HG03097 (cell line): ENCODE results near the gene LRRC15.

Source experiments
- ATAC-seq: cut with Tn5 transposase; IDR thresholded peaks from one replicate; pipeline ENCODE4 v1.9.1; 2021; ENCODE audit not compliant: unreplicated experiment, low FRiP score

Gene LRRC15

DNA sequence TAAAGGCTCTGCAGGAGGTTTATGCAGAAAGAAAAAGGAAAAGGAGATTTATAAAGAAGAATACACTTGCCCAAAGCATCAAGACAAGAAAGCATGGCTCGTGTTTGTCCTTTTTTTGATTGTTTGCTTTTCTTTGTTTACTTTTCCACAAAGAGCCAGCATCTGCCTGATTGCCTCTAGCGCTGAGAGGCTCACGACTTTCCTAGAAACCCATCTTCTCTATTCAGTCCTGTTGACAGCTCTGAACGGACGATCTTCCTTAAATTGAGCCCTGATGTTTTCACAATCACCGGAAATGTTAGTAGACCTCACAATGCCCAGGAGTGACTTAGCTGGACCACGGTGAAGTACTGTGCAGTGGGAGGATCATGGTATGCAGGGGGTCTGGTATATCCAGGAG is 17.1 kb upstream of the LRRC15 start:
- ATAC-seq = no peak

DNA sequence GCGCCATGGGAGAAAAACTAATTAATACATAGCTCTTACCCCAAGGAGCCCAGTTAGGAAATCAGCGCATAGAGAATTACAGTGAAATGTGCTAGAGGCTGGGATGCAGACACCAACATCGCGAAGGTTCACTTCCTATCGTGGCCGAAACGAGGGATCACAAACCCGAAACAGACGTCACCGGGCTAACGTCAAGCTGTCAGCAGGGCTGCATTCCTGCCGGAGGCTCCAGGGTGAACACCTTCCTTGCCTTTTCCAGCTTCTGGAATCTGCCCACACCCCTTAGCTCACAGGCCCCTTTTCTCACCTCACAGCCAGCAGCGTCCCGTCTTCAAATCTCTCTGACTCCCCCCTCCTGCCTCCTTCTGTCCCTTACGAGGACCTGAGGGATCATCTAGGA is 16.5 kb upstream of the LRRC15 start:
- no peak for ATAC-seq

DNA sequence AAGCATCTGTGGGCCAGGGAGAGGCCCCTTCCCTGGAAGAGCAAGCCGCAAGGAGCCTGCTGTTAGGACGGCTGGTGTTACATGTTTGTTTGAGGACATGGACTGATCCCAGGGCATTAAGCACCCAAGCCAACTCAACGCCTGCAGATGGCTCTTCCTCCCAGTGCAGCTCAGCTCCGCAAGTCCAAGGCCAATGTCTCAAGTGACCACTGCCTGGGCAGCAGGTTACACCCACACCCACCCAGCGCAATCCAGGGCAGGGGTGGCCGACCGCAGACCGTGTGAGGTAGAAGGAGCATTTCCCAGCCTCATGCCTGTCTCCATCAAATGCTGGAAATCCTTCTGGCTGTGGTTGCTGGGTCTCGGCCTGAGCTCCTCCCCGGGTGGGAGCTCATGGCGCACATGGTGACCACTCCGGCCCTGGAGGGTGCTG is 15.0 kb upstream of the LRRC15 start:
- no peak for ATAC-seq

DNA sequence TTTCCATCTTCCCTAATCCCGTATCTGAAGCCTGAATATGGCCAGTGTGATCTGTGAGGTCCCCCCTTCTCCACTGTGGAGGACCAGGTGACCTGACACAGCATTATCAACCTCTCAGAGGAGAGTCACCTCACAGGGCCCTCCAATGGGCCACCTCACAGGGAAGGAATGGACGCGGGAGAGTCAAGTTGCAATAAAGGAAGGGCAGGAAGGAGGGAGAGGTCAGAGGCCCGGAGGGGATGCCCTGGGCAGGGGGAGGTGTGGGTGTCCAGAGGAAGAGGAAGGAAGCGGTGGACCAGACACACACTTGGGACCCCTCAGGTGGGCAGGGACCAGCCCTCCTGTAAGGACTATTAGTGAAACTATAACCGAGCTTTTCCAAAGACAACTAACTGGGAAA is 14.6 kb upstream of the LRRC15 start:
- no peak for ATAC-seq

DNA sequence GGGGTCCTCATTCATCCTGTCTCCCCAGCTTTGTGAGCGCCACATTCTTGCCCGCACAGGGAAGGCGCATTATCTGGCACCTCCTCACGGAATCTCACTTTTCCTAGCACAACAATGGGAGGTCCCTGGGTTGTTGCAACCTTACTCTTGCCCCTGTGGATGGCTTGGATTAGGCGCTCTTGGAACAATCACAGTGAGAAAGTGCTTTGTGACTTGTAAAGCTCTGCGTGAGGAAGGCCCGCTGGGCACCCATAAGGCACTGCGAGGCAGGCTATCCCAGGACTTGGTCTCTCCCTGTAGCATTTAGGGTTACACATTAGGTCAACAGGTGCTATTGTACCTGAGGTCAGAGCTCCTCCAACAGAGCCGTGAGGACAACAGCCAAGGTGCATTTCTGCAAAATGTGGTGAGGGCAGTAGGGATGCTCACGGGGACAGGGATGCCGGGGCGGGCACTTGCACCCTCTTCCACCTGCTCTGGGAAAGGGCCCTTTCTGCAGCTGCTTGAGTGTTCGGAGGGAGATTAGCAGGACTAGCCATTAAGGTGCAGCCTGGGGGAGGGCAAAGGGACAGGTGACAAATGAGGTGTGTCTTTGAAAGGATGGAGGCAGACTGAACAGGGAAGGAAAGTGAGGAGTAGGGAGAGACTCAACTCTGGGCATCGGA is 13.9 kb upstream of the LRRC15 start:
- no peak for ATAC-seq

DNA sequence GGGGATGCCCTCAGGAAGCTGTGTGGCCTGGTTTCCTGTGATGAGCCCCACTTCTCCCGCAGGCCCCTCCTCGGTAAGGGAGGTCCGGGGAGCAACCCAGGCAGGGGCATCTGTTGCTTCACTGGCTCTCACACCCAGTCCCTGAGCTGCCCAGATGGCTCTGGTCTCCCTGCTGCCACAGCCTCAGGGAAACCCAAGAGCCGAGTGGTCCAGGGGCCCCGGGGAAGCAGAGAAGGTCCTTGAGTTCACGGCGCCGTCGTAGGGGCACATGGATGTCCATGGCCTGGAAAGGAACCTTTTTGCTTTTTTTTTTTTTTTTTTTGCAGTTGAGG is 13.3 kb upstream of the LRRC15 start:
- no peak for ATAC-seq

DNA sequence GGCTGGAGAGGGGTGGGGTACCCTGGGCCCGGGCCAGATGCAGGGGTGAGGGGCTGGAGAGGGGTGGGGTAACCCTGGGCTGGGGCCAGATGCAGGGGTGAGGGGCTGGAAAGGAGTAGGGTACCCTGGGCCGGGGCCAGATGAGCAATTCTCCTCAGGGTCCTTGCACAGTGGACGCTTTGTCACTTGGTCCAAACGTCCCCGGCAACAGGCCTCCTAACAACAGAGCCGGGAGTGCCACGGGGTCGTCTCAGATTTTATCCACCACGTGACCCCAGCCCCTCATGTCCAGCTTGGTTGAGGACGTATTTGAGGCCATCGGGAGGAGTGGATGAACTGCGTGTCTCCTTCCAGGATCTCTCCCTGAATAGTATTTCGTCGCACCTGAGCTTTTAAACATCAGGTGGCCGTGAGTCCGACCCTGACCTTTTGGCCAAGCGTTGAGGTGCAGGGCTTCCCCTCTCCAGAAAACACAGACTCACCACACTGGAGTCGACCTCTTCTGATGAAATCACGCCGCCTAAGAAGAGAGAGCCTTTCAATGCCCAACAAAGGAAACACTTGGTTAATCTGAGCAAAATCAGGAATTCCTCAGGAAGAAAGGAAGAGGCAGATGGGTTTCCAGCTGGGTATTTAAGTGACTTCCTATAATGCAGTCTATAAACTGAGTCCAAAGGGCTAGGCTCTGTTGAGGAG is 12.8 kb upstream of the LRRC15 start:
- no peak for ATAC-seq

DNA sequence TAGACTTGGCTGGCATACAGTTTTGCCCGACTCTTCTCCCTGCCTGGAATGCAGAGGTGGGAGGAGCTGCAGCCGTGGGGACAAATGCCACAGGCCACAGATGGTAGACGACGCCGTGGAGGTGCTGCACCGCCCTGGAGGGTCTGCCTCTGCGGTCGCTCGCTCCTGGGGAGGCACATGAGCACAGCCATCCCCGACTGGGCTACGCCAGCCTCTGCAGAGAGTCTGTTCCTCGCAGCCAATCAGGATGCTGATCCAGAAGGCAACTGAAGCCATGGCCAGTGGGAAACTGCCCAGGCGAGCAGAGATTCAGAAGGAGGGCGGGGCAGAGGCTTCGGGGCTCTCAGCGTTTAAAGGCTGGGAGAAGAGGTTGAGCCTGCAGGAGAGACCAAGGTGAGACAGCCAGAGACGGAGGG is 11.9 kb upstream of the LRRC15 start:
- ATAC-seq = no peak

DNA sequence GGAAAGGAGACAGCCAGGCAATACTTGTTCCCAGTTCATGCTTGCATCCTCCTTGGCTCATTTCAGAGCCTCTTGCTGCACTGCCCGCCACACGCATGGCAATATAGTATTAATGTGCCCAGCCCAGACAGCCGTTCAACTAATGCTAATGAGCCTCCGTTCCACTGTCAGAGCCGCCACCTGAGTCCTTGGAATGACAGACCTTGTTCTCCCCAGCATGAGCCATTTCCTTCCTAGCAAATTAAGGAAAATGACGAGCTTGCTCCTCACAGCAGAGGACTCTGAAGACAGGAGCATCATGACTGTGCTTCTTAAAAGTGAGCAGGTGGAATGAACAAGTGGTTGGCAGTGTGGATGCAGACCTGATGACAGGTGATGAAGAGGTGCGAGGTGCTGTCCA is 10.8 kb upstream of the LRRC15 start:
- ATAC-seq = no peak

DNA sequence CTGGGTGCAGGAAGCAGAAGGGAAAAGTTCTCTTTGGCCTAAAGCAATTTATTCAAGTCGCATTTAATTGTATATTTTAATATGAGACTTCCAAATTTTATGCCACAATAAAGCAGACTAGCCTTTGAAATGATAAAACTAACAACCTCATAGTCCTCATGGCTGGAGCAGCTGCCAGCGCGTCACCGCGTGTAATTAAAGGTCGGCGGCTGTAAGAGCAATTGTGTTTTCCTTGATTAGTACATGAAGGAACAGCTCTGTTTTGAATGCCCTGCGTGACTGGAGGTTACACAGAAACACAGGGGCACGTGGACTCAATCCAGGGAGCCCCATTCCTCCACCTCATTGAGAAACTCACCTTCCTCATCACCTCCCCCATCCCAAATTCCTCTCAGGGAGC is 10.1 kb upstream of the LRRC15 start:
- ATAC-seq = no peak

DNA sequence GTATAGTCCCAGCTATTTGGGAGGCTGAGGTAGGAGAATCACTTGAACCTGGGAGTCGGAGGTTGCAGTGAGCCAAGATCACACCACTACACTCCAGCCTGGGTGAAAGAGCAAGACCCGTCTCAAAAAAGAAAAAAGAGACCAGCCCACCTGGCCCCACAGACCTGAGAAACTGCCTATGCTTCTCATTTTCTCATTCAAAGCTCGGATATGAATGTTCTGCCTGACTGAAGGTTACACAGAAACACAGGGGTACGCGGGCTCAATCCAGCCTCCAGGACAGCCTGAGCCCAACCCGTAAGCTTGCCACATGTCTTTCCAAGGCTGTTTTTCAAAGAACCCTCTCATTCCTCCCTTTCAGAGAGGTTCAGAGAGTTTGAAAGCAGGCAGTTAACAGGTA is 9.7 kb upstream of the LRRC15 start:
- ATAC-seq = no peak

DNA sequence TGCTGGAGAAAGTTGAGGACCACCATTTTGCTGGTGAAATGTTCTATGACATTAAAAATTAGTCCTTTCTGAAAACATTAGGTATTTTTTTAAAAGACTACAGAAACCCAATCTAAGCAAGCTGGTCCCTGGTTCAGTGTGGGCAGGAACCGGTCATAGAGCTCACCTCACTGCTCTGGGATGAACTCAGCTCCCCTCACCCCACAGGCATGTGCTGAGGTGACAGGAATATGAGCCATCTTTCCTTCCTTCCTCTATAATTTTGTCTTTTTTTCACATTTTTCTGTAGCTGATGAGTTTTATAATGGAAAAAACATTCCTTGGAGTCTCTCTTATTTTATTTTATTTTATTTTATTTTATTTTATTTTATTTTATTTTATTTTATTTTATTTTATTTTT is 8.2 kb upstream of the LRRC15 start:
- no peak for ATAC-seq

DNA sequence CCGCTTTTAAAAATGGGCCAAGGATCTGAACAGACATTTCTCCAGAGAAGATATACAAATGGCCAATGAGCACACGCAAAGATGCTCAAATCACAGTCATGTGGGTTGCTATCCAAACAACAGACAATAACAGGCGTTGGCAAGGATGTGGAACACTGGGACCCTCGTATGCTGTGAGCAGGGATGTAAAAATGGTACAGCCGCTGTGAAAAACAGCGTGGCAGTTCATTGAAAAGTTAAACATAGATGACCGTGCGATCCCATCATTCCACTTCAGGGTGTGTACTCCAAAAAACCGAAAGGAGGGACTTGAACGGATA is 6.7 kb upstream of the LRRC15 start:
- ATAC-seq = no peak

DNA sequence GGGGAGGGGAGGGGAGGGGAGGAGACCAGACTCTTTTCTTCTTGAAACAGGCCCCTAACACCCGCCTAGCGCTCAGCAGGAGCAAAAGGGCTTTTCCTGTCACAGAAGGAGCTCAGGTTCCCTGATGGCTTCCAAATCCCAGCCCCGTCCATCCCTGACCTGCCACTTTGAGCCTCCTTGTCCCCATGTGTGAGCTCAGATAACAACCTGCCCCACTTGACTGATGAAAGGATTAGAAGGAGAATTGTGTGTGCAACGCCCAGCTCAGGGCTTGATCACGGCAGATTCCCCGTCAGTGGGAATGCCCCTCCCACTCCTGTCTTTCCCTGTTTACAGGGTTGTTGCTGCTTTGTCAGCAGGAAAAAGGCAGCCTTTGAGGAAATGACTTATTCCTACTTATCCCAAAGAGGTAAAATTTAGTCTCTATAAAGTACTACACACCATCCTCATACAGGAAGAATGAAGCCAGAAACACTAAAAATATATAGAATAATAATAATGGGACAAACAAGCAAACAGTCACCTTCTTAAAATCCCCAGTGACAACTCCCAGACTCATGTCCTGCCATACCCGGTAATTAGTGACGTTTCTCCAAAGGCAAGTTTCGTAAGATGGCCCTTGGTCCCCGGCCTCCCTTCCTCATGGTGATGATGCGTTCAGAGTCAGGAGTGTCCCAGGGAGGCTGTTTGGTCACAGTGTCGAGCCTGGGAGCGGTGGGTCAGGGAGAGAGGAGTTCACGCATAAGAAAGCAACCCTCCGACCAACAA is 6.1 kb upstream of the LRRC15 start:
- no peak for ATAC-seq

DNA sequence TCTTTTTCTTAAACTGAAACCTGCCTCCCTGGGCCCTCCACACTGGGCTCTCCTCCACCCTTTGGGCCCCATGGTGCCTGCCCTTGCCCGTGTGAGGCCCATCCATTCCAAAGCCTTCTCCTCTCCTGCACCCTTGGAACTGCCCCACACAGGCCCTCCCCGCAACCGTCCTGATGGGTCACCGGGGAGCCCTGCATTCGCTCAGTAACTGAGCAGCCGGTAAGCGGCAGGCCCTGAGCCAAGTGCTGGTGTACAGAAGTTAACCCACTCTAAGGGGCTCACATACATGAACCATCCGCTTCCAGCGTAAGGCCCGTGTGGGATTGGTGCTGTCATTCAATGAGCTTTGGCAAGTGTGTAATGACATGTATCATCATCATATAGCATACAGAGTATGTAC is 5.4 kb upstream of the LRRC15 start:
- ATAC-seq = no peak

DNA sequence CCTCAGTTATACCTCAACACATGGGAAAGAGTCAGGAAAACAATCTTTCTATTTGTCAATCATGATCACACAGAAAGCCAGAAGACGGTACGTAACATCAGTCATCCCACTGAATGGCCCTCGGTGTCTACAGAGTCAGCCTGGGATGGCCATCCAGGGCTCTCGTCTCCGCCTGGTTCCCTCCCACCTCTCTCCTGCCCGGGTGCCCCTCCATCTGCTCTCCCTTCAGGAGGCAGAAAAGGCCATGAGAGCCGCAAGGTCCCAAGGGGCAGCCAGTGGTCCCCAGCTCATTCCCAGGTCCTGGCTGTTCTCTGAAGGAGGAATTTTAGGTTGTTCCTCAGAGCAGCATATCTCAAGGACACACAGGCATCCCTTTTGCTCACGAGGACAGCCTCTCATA is 4.4 kb upstream of the LRRC15 start:
- no peak for ATAC-seq

DNA sequence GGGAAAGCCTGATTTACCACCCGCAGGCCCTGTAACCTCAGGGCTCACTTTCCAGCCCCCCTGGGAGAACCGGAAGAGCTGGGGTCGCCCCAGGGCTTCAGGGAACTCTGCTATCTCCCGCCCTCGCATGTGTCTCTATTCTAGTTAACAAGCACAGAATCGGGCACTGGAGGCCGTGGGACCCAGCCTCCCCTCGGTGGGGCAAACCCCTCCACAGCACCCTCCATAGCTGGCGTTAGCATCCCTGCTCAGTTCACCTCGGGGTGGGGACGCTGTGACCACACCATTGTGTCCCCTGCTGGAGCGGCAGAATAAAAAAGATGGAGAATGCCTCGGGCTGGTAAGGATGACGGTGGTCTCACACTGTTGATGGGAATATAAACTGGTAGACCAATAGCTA is 3.5 kb upstream of the LRRC15 start:
- ATAC-seq = no peak

DNA sequence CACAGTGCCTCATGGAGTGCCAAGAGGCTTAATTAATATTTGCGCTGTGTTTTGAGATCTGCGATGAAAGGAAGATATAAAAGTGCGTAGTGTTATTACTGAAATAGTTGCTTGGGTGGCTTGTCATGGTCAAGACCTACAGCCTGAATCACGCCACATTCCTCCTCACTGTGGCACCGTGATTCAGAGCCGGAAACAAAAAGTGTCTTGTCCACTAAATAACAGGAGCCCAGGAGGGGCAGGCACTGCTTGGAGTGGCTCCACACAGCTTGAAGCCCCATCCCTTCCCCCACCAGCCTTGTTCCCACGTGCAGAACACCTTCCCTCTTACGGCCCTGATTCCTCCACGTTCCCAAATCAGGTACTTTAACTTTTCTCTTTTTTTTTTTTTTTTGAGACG is 1.2 kb upstream of the LRRC15 start:
- ATAC-seq = no peak

DNA sequence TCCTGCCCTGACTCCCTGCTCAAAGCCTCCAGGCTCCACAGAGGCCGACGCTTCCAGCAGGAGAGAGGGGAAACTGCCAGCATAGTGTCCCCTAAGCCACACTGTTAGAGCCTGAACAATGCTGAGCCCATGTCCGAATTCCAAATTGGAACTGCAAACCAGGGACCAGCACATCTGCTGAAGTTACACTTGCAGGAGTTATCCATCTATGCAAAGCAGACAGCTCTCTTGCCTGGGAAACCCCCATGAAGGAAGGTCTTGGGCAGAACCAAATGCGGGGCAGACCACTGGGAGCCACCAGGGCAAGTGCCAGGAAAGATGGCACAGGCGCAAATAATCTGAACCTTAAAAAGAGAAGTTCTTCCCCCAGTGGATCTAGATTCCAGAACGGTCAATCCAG is 625 bp downstream of the LRRC15 start:
- ATAC-seq = no peak

DNA sequence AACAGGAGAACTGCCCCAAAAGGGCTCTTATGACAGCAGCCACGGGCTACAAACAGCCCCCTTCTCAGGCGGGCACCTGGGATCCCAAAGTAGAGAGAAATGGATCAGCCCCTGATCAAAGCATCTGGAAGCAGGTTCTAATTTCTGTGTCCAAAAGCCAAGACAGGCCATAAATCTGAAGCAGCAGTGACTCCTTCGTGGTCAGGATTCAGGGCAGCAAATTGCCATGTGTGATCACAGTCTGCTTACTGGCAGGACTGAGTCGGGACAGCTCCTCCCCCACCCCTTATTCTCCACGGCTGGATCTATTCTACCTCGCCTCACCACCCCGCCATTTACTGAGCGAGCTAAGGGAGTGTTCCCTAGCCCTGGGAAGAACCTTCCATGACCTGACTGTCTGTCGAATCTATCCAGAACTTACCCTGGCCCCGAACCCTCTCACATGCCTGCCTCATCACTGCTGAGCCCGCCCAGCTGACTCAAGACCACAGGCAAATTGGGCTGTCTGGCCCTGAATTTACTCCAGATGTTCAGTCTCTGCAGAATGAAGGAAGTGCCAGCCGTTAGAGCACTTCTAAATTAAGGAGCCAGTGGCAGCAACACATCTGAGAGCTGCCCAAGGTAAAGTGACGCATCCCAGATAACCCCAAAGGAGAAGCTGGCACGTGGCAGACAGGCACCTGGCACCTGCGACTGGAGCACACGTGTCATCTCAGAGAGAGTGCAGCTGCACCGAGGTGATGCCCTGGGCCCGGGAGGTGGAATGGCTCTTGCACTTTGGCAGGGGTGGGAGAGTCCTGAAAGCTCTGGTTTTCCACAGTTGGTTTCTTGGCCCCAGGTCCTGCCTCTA is 1.3 kb downstream of the LRRC15 start:
- no peak for ATAC-seq

DNA sequence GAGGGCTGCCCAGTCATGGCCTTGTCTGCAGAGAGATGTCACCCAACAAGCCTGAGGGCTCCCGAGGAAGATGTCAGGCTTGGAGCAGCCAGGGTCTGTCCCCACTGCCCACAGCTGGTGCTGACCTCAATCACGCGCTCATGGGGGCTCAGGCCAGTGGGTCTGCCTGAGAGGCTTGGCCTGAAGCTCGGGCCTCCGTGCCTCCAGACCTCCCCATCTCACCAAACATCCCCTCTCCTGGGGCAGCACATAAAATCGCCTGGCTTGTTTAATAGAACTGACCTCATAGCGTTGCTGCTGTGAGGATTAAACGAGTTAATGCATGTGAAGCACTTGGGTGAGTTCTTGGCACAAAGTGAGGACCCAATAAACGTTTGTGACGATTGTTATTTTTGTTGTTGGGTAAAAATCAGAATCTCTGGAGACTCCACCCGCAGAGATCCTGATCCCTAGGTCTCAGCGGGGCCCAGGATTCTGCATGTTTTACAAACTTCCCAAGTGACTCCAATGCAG is 3.5 kb downstream of the LRRC15 start:
- no peak for ATAC-seq
